Suprapubic skin (tissue), 4 donors: ENCODE measurements around the gene CCNG1. TPM values are rescaled to one million over a fixed set of nuclear protein-coding genes. Genes with fewer than 3 reads are reported as not detected.
"Not testable (repeated sequence)": the region's sequence is repeated elsewhere in the genome, so short reads cannot be mapped to it uniquely, and the experiment has no call there.

ENCODE experiments used
- DNase-seq, 2 donors: peaks; one replicate each; pipeline ENCODE4 v3.0.0-alpha.2; 2019; ENCODE audit warnings: low spot score in 2 of 2
- H3K27ac ChIP-seq: fragments of 200-600 bp; sonication (generic); one replicate; pipeline ENCODE4 v1.5.1; 2019
- H3K27me3 ChIP-seq: fragments of 200-600 bp; sonication (generic); one replicate; pipeline ENCODE4 v1.5.1; 2019
- H3K36me3 ChIP-seq: fragments of 200-600 bp; sonication (generic); one replicate; pipeline ENCODE4 v1.5.1; 2019
- H3K4me1 ChIP-seq: fragments of 200-600 bp; sonication (generic); one replicate; pipeline ENCODE4 v1.5.1; 2019
- H3K4me3 ChIP-seq: fragments of 200-600 bp; sonication (generic); one replicate; pipeline ENCODE4 v1.5.1; 2019; ENCODE audit warnings: mild to moderate bottlenecking
- H3K9me3 ChIP-seq: fragments of 200-600 bp; sonication (generic); one replicate; pipeline ENCODE4 v1.5.1; 2019
- CTCF ChIP-seq, 2 donors: fragments of 200-600 bp in 1 of 2; fragments of 450-650 bp in 1 of 2; sonication (generic) in 1 of 2; IDR thresholded peaks; one replicate each; pipeline ENCODE4 v1.5.1; 2016 to 2019; ENCODE audit warnings: antibody characterized with exemption in 2 of 2, mild to moderate bottlenecking in 1 of 2, moderate library complexity in 1 of 2
- EP300 ChIP-seq: sonication (generic); formaldehyde crosslinking; IDR thresholded peaks from one replicate; pipeline ENCODE4 v1.6.1; 2017; ENCODE audit warnings: antibody characterized with exemption
- POLR2A ChIP-seq, 2 donors: fragments of 450-650 bp; IDR thresholded peaks; one replicate each; pipeline ENCODE4 v1.6.1; 2017; ENCODE audit warnings: antibody characterized with exemption in 2 of 2, mild to moderate bottlenecking in 2 of 2, moderate library complexity in 2 of 2
- POLR2AphosphoS5 ChIP-seq, 3 donors: sonication (generic); formaldehyde crosslinking; IDR thresholded peaks; one replicate each; pipeline ENCODE4 v1.6.1; 2017; ENCODE audit warnings: antibody characterized with exemption in 3 of 3
- WGBS: methylation state at CpG from one replicate; pipeline ENCODE4 v1.1.5; 2018; 5-methylcytosine and 5-hydroxymethylcytosine counted together
- total RNA-seq, 4 donors: library from RNA; depleted of rRNA; stranded (reverse); fragments of >200 nt; gene quantifications; one replicate each; pipeline ENCODE4 v1.1.0, GENCODE V29; 2016

CCNG1 gene
- total RNA-seq, 4 donors from 2014 or later, result 76.8 to 85.9 (median 83.6) TPM

- H3K4me1 ChIP-seq, result no peaks in the 10 kb centered on the region
- H3K27ac ChIP-seq, result no peak overlapping the region
- H3K36me3 ChIP-seq, result peaks cover 61% of the 10 kb centered on the region
- H3K9me3 ChIP-seq, result no peaks in the 10 kb centered on the region
- TF ChIP-seq CTCF (IDR thresholded peaks at IDR 0.05) (no peak), POLR2A (IDR thresholded peaks at IDR 0.05) (no peak)
- WGBS, result 95% methylated on average over 8 of the region's 8 CpGs
- no peaks in the 10 kb centered on the region for H3K27me3 ChIP-seq
- no peak overlapping the region for H3K4me3 ChIP-seq
- no peak for DNase-seq
These were observed 14.1 kb downstream of the CCNG1 start for GRCh38 chr5:163451489-163451888.

GRCh38 chr5:163453705-163454104 lies 16.3 kb downstream of the CCNG1 start:
- peaks cover 44% of the 10 kb centered on the region for H3K36me3 ChIP-seq
- no peak overlapping the region for H3K4me3 ChIP-seq
- H3K9me3 ChIP-seq, result no peaks in the 10 kb centered on the region
- no peak for DNase-seq
- 61% methylated on average over 1 of the region's 1 CpG for WGBS
- no peak overlapping the region for H3K27ac ChIP-seq
- H3K4me1 ChIP-seq, result peaks cover 16% of the 10 kb centered on the region
- TF ChIP-seq POLR2A (IDR thresholded peaks at IDR 0.05), result no peak
- no peak for TF ChIP-seq EP300
- no peak for TF ChIP-seq POLR2AphosphoS5 (IDR thresholded peaks at IDR 0.05)
- TF ChIP-seq CTCF (IDR thresholded peaks at IDR 0.05), result no peak
- no peaks in the 10 kb centered on the region for H3K27me3 ChIP-seq

- peaks cover 44% of the 10 kb centered on the region for H3K36me3 ChIP-seq
- H3K4me1 ChIP-seq, result peaks cover 23% of the 10 kb centered on the region
- WGBS, result 93% methylated on average over 17 of the region's 17 CpGs
- not testable (repeated sequence) for H3K4me3 ChIP-seq, H3K27ac ChIP-seq, DNase-seq, H3K27me3 ChIP-seq, H3K9me3 ChIP-seq
These were observed 18.0 kb downstream of the CCNG1 start for GRCh38 chr5:163455406-163455805.

GRCh38 chr5:163456029-163456589 lies 18.7 kb downstream of the CCNG1 start:
- no peaks in the 10 kb centered on the region for H3K27me3 ChIP-seq
- TF ChIP-seq POLR2A (IDR thresholded peaks at IDR 0.05), result no peak
- TF ChIP-seq CTCF (IDR thresholded peaks at IDR 0.05), result no peak
- no peak for TF ChIP-seq POLR2AphosphoS5 (IDR thresholded peaks at IDR 0.05)
- no peak for TF ChIP-seq EP300
- peaks cover 39% of the 10 kb centered on the region for H3K36me3 ChIP-seq
- WGBS, result 53% methylated on average over 2 of the region's 2 CpGs
- H3K4me3 ChIP-seq, result no peak overlapping the region
- H3K9me3 ChIP-seq, result no peaks in the 10 kb centered on the region
- peaks cover 28% of the 10 kb centered on the region for H3K4me1 ChIP-seq
- H3K27ac ChIP-seq, result no peak overlapping the region
- DNase-seq, result no peak

- Histone ChIP-seq H3K27ac (no peak overlapping the region), H3K9me3 (no peaks in the 10 kb centered on the region), H3K27me3 (no peaks in the 10 kb centered on the region), H3K4me1 (peaks cover 36% of the 10 kb centered on the region), H3K4me3 (no peak overlapping the region), H3K36me3 (peaks cover 32% of the 10 kb centered on the region)
- 93% methylated on average over 7 of the region's 7 CpGs for WGBS
- no peak for DNase-seq
- TF ChIP-seq POLR2A (IDR thresholded peaks at IDR 0.05), result no peak
- no peak for TF ChIP-seq EP300
- TF ChIP-seq POLR2AphosphoS5 (IDR thresholded peaks at IDR 0.05), result no peak
These were observed 19.4 kb downstream of the CCNG1 start for GRCh38 chr5:163456840-163457239.

- TF ChIP-seq POLR2A (IDR thresholded peaks at IDR 0.05), result no peak
- Histone ChIP-seq H3K9me3 (no peaks in the 10 kb centered on the region), H3K27ac (peak overlapping the region; percentile 98), H3K4me3 (peak overlapping the region; percentile 71), H3K27me3 (no peaks in the 10 kb centered on the region), H3K4me1 (peaks cover 36% of the 10 kb centered on the region), H3K36me3 (peaks cover 15% of the 10 kb centered on the region)
- 34% methylated on average over 6 of the region's 6 CpGs for WGBS
- DNase-seq, result no peak
These were observed 21.5 kb downstream of the CCNG1 start for GRCh38 chr5:163458778-163459385.

GRCh38 chr5:163459462-163459818 lies 22.0 kb downstream of the CCNG1 start:
- WGBS, result under 1% methylated on average over 12 of the region's 12 CpGs
- peaks cover 12% of the 10 kb centered on the region for H3K36me3 ChIP-seq
- no peaks in the 10 kb centered on the region for H3K9me3 ChIP-seq
- TF ChIP-seq POLR2A (IDR thresholded peaks at IDR 0.05) (no peak), EP300 (no peak), CTCF (IDR thresholded peaks at IDR 0.05) (no peak), POLR2AphosphoS5 (IDR thresholded peaks at IDR 0.05) (no peak)
- H3K27ac ChIP-seq, result peak overlapping the region; percentile 98
- peaks cover 36% of the 10 kb centered on the region for H3K4me1 ChIP-seq
- H3K27me3 ChIP-seq, result no peaks in the 10 kb centered on the region
- peak overlapping the region; percentile 71 for H3K4me3 ChIP-seq
- DNase-seq, result no peak
